GM21528 (cell line): ENCODE data around the gene ABHD17B.

ENCODE experiments used
- ATAC-seq: cut with Tn5 transposase; IDR thresholded peaks from one replicate; pipeline ENCODE4 v1.9.1; 2021; ENCODE audit warnings: mild to moderate bottlenecking, moderate library complexity; ENCODE audit not compliant: unreplicated experiment, low FRiP score

The ABHD17B gene

DNA sequence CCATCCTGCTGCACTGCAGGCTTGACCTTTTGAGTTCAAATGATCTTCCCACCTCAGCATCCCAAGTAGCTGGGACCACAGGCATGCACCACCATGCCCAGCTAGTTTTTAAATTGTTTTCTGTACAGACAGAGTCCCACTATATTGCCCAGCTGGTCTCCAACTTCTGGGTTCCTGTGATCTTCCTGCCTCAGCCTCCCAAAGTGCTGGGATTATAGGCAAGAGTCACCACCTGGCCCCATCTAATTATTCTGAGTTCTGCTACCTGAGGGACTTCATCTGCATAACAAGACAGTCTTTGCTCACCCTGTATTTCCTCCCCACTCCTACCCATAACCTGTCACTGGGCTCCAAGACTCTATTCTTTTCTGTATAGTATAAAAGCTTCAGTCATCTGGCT, 88.1 kb downstream of the ABHD17B start:
- ATAC-seq: no peak

DNA sequence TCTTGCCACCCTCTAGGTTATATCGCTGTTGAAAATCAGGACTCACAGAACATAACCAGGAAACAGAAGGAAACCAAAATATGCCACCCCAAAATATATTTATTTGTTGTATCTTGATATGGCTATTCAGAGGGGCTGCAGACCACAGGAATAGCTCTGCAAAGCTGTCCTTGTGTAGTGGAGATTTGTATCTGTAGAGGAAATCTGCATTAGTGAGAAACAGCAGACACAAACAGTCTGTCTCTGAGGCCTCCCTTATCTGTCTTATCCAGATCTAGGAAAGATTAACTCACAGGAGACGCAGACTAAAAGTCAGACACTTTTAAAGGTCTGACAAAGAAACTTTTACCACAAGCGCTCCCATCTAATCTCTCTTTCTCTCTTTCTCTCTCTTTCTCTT, 88.5 kb downstream of the ABHD17B start:
- no peak for ATAC-seq

DNA sequence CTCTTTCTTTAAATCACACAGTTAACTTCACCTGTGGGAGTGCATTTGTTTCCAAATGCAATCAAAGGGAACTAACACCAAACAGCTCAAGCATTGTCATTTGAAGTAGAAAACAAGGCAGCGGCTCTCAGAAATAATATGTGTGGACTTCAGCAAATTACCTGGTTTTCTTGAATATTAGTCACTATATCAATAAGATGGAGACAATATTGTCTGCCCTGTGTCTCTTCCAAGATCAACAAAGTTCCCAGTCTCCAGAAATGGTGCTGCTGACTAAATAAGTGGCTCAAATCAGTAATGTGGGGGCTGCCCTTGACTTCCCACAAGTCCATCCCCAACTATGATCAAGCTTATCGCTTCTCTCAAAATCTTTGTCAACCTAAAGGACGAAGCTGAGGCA, 89.6 kb downstream of the ABHD17B start:
- no peak for ATAC-seq

DNA sequence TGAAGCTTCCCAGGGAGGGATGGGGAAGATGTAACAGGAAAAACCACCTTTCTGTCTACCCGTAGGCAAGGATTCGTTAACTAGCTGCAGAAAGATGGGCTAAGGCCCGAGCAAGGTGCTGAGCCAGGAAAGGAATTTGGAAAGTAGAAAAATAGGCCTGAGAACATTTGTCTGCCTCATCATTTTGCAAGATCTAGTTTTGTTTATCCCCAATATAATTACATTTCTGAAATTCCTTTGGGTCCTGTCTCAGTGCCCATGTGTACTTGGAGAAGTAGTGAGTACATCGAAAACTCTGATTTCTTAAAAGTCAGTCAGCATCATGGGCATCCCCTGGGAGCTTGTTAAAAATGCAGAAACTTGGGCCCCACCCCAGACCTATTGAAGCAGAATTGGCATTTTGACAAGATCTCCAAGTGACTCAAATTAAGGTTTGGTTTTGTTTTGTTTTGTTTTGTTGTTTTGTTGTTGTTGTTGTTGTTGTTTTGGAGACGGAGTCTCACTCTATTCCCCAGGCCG, 90.5 kb downstream of the ABHD17B start:
- no peak for ATAC-seq

DNA sequence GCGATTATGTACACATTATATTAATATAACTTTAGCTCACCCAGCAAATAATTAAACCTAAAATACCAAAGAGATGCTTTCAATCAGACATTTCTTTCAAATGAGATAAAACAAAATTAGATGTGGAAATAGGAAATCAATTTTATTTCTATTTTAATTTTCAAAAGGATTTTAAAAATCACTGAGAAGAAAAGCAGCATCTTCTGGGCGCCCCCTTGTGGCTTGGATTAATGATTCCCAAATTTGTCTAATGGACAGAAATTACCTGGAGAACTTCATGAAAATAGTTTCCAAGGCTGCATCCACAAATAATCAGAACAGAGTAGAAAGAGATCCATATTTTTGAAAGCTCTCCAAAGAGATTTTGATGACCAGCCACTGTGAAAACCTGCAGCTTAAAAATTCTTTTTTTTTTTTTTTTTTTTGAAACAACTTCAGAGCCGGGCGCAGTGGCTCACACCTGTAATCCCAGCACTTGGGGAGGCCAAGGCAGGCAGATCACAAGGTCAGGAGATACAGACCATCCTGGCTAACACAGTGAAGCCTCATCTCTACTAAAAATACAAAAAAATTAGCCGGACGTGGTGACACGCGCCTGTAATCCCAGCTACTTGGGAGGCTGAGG, 91.8 kb downstream of the ABHD17B start:
- no peak for ATAC-seq

DNA sequence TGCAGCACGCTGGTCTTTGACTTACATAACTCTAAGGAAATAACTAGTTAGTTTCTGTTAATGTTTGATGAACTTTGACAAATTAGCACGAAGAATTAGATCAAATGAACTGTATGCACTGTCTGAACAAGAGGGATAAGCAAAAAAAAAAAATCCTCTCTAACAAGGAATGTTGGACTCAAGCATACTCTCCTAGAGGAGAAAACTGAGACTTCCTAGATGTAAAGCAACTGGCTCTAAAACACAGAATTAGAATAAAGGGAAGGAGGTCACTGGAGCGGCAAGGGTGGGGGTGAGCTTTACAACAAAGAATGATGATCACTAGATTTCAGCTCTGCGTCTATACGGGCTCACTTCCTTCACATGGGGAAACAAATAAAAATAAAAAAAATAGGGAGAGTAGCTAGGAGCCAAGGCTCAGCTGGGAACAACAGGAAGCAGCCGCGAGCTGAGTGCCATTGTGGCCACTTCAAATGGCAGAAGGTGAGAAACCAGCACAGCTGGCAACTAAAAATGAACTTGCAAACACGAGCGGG, 94.0 kb downstream of the ABHD17B start:
- no peak for ATAC-seq
